SU-DHL-6 (cell line): Measurements from ENCODE around the gene MOCS3.

Experiments
- EZH2phosphoT487 ChIP-seq: fragments of 200-600 bp; sonication (generic), shearing (Covaris generic); conservative IDR thresholded peaks from 2 replicates; pipeline ENCODE4 v1.6.1; 2018; ENCODE audit warnings: mild to moderate bottlenecking, antibody characterized with exemption, low read length, moderate library complexity, mixed read lengths
- TF ChIP-seq, protein P1 (sequence below): fragments of 200-600 bp; sonication (generic); IDR thresholded peaks from one replicate; pipeline ENCODE4 v1.5.1; 2017; ENCODE audit warnings: antibody characterized with exemption, mild to moderate bottlenecking, low read length, moderate library complexity; ENCODE audit not compliant: insufficient read depth, poor library complexity, severe bottlenecking

DNA sequence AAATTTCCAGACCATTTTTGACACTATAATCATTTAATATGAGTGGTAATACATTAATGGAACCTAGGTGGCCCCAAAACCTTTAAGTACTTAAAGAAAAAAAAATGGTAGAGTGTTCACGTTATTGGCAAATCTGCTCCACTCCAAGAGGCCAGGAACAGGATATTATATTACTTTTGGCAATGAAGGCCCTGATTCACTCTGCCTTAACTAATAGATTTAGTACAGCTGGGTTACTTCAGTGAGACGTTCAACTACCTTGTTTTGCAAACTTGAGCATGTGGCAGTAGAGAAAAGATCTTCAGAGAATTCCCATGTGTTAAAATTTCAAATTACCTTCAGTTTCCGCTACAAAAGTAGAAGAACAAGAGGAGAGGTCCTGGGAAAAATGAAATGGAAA is 40.2 kb upstream of the MOCS3 start:
- TF ChIP-seq, protein P1, sequence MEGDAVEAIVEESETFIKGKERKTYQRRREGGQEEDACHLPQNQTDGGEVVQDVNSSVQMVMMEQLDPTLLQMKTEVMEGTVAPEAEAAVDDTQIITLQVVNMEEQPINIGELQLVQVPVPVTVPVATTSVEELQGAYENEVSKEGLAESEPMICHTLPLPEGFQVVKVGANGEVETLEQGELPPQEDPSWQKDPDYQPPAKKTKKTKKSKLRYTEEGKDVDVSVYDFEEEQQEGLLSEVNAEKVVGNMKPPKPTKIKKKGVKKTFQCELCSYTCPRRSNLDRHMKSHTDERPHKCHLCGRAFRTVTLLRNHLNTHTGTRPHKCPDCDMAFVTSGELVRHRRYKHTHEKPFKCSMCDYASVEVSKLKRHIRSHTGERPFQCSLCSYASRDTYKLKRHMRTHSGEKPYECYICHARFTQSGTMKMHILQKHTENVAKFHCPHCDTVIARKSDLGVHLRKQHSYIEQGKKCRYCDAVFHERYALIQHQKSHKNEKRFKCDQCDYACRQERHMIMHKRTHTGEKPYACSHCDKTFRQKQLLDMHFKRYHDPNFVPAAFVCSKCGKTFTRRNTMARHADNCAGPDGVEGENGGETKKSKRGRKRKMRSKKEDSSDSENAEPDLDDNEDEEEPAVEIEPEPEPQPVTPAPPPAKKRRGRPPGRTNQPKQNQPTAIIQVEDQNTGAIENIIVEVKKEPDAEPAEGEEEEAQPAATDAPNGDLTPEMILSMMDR, result no peak
- no peak for TF ChIP-seq EZH2phosphoT487
